Measurements from ENCODE around the gene CD274.
A peak's percentile ranks its signal among the peaks of the same experiment; 100 is the strongest.
"Not testable (repeated sequence)": the region's sequence is repeated elsewhere in the genome, so short reads cannot be mapped to it uniquely, and the experiment has no call there.

Gene CD274

DNA sequence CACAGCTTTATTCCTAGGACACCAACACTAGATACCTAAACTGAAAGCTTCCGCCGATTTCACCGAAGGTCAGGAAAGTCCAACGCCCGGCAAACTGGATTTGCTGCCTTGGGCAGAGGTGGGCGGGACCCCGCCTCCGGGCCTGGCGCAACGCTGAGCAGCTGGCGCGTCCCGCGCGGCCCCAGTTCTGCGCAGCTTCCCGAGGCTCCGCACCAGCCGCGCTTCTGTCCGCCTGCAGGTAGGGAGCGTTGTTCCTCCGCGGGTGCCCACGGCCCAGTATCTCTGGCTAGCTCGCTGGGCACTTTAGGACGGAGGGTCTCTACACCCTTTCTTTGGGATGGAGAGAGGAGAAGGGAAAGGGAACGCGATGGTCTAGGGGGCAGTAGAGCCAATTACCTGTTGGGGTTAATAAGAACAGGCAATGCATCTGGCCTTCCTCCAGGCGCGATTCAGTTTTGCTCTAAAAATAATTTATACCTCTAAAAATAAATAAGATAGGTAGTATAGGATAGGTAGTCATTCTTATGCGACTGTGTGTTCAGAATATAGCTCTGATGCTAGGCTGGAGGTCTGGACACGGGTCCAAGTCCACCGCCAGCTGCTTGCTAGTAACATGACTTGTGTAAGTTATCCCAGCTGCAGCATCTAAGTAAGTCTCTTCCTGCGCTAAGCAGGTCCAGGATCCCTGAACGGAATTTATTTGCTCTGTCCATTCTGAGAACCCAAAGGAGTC lies at the start of gene CD274:
CD274 (plus strand) TSS at position 184 of the 733 bp plus-strand sequence. CDS start 5,572 bp downstream, outside the sequence.
- FAIRE-seq = no peak

DNA sequence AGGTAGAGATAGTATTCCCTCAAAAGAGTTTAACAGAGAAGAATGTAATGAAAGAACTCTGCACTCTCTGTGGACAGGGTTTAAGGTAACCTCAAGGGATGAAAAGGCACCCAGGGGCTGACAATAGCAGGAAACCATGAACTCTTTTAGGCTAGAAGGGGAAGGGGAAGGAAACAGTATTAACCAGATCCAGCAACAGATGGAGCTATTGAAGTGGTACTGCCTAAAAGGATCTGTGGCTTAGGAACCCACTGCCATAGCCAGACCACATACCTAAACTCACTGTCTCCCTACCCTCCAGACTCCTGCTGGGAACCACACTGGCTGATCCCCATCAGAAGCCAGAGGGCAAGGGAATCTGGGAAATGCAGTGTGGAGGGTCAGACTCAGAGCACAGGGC lies 48.1 kb upstream of the CD274 start:
- FAIRE-seq = no peak

DNA sequence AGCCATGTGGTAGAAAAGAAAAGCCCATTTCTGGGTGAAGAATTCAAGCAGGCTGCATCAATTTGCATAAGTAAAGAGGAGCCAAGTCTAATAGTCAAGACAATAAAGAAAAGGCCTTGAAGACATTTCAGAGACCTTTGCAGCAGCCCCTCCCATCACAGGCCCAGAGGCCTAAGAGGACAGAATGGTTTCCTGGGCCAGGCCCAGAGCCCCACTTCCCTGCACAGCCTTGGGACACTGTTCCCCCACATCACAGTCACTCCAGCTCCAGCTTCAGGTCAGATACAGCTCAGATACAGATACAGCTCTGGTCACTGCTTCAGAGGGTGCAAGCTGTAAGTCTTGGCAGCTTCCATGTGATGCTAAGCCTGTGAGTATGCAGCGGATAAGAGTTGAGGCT lies 41.7 kb upstream of the CD274 start:
- no peak for FAIRE-seq

DNA sequence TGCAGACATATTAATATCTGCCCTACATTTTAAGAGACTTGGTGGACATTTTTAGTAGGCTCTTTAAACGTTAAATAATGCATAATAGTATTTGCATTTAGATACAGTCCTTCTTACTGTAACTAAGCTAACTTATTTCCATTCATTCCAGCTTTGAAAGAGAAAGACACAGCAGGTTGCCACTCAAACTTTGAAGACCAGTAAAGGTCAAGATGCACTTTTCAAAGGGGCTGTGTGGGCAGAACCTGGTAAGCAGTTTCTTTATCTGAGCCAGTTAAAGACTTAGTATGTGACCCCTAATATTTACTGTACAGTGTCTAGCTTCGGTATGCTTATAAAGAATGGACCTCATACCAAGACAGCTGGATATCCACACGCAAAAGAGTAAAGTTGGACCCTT lies 33.4 kb upstream of the CD274 start:
- FAIRE-seq = no peak

DNA sequence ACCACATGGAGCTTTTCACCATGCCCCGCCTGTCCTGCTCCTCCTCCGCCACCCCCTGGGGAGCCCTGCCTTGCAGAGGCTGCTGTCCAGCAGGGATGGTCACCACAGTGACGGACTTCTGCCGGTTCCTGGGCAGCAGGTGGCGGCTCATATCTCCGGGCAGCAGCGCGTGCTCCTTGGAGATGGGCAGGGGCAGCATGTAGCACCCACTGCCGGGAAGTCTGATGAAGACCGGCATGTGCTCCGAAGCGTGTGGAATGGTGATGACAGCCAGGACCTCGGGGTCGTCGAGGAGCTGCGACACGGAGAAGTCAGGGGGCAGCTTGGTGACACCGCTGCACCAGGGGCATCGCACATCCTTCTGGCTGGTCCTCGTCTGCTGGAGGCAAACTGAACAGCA lies 31.9 kb upstream of the CD274 start:
- FAIRE-seq = no peak

DNA sequence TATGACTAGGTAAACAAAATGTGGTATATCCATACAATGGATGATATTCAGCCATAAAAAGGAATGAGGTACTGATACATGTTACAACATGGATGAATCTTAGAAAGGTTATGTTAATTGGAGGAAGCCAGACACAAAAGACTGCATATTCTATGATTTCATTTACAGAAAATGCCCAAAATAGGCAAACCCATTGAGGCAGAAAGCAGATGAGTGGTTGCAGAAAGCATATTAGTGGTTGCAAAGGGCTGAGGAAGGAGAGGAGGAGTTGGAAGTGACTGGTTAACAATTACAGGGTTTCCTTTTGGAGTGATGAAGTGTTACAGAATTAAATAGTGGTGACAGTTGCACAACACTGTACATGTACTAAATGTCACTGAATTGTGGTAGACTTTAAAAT lies 30.4 kb upstream of the CD274 start:
- FAIRE-seq = no peak

DNA sequence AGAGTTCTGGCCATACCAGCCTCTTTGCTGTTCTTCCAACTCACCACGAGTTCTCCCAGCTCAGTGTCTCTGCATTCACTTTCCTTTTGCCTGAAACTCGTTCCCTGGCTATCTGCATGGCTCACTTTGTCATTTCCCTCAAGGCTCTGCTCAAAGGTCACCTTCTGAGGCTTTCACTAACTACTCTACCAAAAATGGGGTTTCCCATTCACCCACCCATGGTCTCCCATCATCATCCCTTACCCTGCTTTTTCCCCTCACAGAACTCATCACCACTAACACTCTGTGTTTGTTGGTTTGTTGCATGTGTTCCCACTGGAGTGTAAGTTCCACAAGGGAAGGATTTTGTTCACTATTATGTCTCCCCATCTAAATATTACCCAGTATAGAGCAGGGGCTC lies 29.2 kb upstream of the CD274 start:
- no peak for FAIRE-seq

DNA sequence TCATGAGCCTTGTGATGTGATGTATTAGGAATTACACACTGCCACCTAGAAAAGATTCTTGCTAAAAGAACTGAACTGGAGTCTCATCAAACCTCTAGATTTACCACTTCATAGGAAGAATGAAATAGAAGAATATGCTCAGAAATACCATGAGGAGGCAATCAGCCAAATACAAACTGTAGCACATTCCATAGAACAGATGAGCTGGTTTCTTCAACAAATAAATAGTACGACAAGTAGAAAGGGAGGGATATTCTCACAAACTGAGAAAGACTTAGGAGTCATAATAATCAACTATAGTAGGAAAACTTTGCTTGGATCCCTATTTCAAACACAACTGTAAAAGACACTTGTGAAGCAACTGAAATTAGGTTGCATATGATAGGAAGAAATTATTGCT lies 28.1 kb upstream of the CD274 start:
- no peak for FAIRE-seq

DNA sequence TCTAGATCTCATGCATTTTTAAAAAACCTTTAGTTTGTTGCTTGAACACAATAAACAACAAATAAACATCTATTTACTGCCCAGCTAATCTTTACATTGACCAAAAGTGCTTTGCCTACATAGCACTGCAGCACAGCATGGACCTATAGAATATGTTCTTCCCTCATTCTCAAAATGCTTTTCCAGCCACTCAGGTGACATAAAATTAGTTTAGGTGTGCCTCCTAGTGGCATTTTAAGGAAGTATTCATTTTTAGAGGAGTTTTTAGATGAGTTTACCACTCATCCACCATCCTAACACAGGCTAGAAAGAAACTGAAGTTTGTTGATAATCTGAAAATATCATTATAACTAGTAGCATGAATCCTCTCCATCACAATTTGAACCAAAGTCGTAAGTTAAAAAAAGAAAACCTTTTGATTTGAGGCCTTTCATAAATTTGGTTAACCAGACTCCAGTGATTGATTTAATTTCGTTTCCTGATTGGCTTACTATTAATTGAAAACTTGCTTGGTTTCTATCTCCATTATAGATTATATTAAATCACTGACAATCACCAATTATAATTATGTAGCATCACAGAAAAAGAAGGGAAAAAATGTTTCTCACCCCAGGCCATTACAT lies 25.2 kb upstream of the CD274 start:
- no peak for FAIRE-seq

DNA sequence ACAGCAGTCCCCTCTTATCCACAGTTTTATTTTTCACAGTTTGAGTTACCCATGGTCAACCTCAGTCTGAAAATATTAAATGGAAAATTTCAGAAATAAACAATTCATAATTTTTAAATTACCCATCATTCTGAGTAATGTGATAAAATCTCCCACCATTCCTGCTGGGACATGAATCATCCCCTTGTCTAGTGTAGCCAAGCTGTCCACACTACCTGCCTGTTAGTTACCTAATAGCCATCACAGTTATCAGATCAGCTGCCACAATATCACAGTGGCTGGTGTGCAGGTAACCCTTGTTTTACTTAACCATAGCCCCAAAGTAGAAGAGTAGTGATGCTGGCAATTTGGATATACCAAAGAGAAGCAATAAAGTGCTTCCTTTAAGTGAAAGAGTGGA lies 23.3 kb upstream of the CD274 start:
- FAIRE-seq = no peak

DNA sequence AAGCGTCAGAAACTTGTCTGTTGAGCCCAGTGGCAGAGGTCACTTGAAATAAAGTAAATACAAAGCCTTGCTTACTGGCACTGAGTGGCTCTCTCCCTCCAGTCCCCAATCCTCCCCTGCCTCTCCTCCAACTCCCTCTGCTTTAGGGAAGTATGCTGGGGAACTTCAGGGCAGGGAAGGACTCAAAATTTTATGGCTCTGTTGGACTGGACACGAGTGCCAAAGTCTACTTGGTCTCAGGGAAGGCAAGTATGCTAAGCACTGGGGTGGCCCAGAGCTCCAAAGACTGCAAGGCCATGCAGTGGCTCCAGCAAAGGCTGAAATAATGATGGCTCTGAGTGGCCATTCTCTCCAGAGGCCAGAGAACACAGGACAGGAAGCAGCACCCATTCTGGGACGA lies 22.2 kb upstream of the CD274 start:
- FAIRE-seq = no peak

DNA sequence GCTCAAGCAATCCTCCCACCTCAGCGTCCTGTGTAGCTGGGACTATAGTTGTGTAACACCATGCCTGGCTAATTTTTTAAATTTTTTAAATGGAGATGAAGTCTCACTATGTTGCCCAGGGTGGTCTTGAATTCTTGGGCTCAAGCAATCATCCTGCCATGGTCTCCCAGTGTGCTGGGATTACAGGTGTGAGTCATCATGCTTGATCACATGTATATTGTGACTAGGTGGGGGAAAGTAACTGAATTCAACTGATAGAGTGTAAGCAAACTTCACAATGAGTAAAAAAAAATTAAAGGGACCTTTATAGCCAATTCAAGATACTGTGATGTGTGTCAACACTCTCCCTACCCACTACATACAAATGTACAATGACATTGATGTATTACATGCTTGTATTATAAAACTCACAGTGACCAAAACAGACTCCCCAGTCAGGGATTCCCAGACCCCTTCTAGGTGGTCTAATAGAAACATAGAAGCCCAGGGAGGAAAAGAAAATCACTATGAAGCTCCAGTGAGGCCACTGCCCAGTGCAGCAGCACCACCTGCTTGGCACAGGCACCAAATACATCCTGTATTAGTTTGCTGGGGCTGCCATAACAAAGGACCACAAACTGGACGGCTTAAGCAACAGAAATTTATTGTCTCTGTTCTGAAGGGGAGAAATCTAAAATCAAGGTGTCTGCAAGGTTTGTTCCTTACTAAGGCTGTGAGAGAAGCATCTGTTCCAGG lies 21.4 kb upstream of the CD274 start:
- FAIRE-seq = no peak

DNA sequence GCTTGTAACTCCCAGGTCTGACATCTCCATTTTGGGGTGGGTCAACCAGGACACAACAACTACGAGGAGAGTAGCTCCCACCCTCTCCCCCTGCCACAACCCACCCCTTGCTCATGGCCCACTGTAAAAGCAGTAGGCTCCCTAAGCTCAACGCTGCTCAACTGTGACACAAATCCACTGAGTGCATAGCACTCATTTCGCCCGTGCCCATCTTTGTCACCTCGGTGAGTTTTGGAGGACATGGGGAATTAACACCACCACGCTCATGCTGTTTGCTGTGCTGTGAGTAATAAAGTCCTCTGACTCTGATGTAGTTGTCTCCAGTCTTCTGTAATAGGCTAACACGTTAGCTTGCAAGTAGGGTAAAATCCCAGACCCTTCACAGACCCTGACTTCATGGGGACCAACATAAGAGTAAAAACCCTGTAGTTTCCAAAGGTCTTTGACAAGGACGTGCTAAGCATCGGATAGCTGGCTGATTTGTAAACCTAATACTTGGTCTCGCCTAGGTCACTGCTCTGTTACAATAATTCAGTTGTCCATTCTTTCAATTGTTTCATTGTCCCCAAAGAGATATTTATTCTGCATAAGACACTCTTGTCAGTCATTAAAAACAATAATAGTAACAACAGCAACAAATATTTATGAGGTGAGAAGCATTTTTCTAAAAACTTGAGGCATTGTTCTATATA lies 20.3 kb upstream of the CD274 start:
- no peak for FAIRE-seq

DNA sequence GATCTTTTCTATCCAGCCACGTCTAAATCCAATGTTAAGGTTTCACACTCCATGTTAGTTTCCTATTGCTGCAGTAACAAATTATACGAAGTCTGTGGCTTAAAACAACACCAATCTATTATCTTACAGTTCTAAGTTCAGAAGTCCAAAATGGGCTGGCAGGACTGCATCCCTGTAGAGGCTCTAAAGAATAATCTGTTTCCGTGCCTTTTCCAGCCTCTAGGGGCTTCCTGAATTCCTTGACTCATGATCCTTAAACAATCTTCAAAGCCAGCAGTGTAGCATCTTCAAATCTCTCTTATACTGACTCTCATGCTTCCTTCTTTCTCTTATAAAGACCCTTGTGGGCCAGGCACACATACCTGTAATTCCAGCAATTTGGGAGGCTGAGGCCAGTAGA lies 19.4 kb upstream of the CD274 start:
- no peak for FAIRE-seq

DNA sequence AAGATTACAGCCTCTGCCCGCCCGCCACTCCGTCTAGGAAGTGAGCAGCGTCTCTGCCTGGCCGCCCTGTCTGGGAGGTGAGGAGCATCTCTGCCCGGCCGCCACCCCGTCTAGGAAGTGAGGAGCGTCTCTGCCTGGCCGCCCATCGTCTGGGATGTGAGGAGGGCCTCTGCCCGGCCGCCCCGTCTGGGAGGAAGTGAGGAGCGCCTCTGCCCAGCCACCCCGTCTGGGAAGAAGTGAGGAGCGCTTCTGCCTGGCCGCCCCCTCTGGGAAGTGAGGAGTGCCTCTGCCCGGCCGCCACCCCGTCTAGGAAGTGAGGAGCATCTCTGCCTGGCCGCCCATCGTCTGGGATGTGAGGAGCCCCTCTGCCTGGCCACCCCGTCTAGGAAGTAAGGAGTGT lies 17.5 kb upstream of the CD274 start:
- FAIRE-seq = not testable (repeated sequence)

DNA sequence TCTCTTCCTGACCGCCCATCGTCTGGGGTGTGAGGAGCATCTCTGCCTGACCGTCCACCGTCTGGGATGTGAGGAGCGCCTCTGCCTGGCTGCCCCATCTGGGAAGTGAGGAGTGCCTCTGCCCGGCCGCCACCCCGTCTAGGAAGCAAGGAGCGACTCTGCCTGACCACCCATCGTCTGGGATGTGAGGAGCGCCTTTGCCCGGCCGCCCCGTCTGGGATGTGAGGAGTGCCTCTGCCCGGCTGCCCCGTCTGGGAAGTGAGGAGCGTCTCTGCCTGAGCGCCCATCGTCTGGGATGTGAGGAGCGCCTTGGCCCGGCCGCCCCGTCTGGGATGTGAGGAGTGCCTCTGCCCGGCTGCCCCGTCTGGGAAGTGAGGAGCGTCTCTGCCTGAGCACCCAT lies 17.0 kb upstream of the CD274 start:
- not testable (repeated sequence) for FAIRE-seq

DNA sequence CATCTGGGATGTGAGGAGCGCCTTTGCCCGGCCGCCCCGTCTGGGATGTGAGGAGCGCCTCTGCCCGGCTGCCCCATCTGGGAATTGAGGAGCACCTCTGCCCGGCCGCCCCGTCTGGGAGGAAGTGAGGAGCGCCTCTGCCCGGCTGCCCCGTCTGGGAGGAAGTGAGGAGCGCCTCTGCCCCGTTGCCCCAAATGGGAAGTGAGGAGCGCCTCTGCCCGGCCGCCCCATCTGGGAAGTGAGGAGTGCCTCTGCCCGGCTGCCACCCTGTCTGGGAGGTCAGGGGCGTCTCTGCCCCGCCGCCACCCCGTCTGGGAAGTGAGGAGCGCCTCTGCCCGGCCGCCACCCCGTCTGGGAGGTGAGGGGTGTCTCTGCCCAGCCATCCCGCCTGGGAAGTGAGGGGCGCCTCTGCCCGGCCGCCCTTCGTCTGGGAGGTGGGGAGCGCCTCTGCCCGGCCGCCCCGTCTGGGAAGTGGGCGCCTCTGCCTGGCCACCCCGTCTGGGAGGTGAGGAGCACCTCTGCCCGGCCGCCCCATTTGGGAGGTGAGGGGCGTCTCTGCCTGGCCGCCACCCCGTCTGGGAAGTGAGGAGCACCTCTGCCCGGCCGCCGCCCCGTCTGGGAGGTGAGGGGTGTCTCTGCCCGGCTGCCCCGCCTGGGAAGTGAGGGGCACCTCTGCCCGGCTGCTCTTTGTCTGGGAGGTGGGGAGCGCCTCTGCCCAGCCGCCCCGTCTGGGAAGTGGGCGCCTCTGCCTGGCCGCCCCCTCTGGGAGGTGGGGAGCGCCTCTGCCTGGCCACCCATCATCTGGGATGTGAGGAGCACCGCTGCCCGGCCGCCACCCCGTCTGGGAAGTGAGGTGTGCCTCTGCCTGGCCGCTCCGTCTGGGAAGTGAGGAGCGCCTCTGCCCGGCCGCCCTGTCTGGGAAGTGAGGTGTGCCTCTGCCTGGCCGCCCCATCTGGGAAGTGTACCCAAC lies 16.2 kb upstream of the CD274 start:
- not testable (repeated sequence) for FAIRE-seq

DNA sequence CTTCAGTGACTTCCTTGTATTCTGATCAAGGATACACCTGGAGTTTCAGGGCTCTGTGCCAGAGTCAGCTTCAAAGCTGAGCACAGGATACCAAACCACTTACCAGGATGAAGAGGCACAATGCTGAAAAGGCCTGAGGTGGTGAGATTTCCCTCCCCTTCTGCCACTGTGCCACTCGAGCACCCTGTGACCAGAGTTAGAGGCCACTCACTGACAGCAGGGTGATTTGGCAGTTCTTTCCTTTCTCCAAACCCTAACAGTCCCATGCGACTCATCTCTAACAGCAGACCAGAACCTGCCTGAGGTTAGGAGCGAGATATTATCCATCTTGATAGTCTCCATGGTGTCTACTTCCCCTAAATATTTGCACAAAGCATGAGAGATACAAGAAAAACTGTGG lies 14.4 kb upstream of the CD274 start:
- FAIRE-seq = no peak

DNA sequence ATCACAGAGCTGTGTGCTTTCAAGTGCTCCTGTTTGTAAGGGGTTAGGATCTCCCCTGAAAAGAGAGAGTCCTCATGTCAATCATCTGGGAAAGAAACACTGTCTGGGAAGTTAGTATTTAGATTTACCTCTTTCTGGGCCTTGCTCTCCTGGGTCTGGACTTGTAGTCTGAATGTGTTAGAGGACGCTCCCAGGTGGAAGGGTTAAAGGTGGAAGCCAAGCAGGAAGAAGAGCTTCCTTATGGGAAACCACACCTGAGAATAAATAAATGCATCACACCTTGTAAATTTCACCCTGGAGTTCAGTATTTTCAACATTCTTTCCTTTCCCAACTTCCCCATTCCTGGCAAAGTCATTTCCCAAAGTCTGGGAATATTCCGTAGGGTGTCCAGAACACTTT lies 13.9 kb upstream of the CD274 start:
- FAIRE-seq = no peak

DNA sequence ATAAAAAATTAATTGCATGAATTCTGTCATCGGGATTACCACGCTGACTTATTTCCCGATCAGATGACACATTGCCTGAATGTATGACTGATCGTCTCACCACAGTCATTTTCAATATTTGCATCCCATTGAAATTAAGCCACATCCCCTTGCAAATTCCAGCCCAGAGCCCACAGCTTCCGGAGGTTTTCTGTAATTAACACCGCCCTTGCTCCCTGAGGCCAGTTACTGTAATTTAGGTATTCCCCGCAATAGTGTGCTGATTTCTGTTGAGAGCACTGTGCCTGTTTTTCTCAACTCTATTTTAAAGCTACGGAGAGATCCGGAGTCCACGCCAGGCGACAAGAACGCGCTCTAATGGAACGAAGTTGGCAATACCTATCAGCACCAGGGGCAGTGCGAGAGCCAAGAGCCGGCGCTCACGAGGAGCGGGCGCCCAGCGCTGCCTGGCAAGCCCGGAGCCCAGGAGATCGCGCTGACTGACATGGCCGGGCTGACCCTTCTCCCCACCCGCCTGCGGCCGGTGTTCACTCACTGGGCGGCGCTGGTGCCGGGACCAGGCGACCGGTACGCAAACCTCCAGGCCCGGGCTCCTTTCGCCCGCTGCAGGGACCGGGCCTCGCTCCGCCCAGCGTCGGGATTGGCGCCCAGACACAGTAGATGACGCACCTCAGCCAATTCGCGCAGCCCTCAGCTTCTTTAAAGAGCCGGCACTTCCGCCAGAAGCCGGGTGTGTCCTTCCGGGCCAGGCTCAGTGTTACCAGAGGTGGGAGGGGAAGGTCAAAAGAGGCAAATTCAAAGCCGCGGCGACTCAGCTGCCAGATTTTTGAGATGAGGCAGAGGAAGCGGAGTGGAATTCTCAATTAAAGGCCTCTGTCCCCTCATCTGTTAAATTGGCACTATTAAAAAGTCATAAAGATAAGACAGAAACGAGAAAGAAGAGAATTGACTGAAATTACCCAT lies 12.8 kb upstream of the CD274 start, which contains the start of gene PLGRKT:
PLGRKT (minus strand) TSS at position 672 of the 963 bp plus-strand sequence. CDS start 5,948 bp downstream, outside the sequence.
- FAIRE-seq = peak; percentile 85

All from islet of Langerhans (tissue), 1 donor.